Left forelimb (tissue), 1 donor: ENCODE results near the gene PPP1R37.
A peak's percentile ranks its signal among the peaks of the same experiment; 100 is the strongest.

Source experiments
- DNase-seq: peaks from one replicate; pipeline ENCODE4 v3.0.0-alpha.2; 2018; ENCODE audit warnings: low spot score

The PPP1R37 gene

GRCh38 chr19:45170146-45171106 is 77.4 kb downstream of the PPP1R37 start:
- no peak for DNase-seq

GRCh38 chr19:45171211-45171623 is 78.2 kb downstream of the PPP1R37 start:
- no peak for DNase-seq

- DNase-seq = no peak
Measured at GRCh38 chr19:45172173-45172572, 79.2 kb downstream of the PPP1R37 start.

GRCh38 chr19:45172611-45173208 is 79.7 kb downstream of the PPP1R37 start:
- DNase-seq = no peak

GRCh38 chr19:45173816-45174215 is 80.8 kb downstream of the PPP1R37 start:
- no peak for DNase-seq

- no peak for DNase-seq
Measured at GRCh38 chr19:45175515-45176345, 82.8 kb downstream of the PPP1R37 start.

- no peak for DNase-seq
Measured at GRCh38 chr19:45177817-45178261, 84.9 kb downstream of the PPP1R37 start, which contains the start of gene TRAPPC6A. Gene TRAPPC6A (minus strand): TSS chr19:45178237. CDS start chr19:45178218, 19 bp downstream.

GRCh38 chr19:45178262-45179071 is 85.5 kb downstream of the PPP1R37 start, which contains the start of gene BLOC1S3:
Gene BLOC1S3 (plus strand): TSS chr19:45178784. CDS start chr19:45179297, 513 bp downstream.
- peak; percentile 100 for DNase-seq

- no peak for DNase-seq
Measured at GRCh38 chr19:45179072-45179891, 86.3 kb downstream of the PPP1R37 start.

- no peak for DNase-seq
Measured at GRCh38 chr19:45179892-45180370, 87.0 kb downstream of the PPP1R37 start.

- no peak for DNase-seq
Measured at GRCh38 chr19:45180936-45181335, 88.0 kb downstream of the PPP1R37 start.

GRCh38 chr19:45182758-45183157 is 89.8 kb downstream of the PPP1R37 start:
- no peak for DNase-seq

GRCh38 chr19:45184115-45184514 is 91.1 kb downstream of the PPP1R37 start:
- DNase-seq = no peak

- no peak for DNase-seq
Measured at GRCh38 chr19:45186509-45187334, 93.7 kb downstream of the PPP1R37 start.

GRCh38 chr19:45187421-45188100 is 94.6 kb downstream of the PPP1R37 start:
- DNase-seq = no peak

- DNase-seq = no peak
Measured at GRCh38 chr19:45189971-45190370, 97.0 kb downstream of the PPP1R37 start.

GRCh38 chr19:45191375-45191774 is 98.4 kb downstream of the PPP1R37 start:
- no peak for DNase-seq

- DNase-seq = no peak
Measured at GRCh38 chr19:45195764-45196163, 102.8 kb downstream of the PPP1R37 start.
